OCI-LY7 (cell line): ENCODE measurements around the gene GRIK2.

Experiments
- EZH2phosphoT487 ChIP-seq: fragments of 200-600 bp; sonication (generic); IDR thresholded peaks from 2 replicates; pipeline ENCODE4 v1.6.1; 2018; ENCODE audit warnings: low read depth, borderline replicate concordance, mild to moderate bottlenecking, mixed run types, antibody characterized with exemption, low read length, moderate library complexity, mixed read lengths
- TF ChIP-seq, protein P1 (sequence below): fragments of 200-600 bp; sonication (generic); conservative IDR thresholded peaks from 2 replicates; pipeline ENCODE4 v1.5.1; 2014; ENCODE audit warnings: mild to moderate bottlenecking, antibody characterized with exemption, low read length, moderate library complexity, mixed read lengths

DNA sequence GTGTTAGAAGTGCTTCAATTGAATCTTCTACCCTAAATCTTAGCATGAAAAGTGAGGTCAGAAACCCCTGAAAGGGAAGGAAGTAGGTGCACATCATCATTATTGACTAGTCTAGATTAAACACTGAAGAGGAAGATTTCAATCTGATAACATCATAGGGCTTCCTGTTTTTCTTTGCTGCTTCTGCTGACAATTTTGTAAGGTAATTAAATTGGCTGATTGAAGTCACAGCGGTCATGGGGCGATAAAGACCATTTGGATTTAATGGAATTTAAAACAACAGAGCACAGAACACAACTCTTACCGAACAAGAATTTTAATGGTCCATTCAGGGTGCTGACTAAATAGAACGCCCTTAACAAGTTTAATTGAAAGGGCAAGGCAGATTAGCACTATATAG lies 11.3 kb downstream of the GRIK2 start:
- TF ChIP-seq, protein P1, sequence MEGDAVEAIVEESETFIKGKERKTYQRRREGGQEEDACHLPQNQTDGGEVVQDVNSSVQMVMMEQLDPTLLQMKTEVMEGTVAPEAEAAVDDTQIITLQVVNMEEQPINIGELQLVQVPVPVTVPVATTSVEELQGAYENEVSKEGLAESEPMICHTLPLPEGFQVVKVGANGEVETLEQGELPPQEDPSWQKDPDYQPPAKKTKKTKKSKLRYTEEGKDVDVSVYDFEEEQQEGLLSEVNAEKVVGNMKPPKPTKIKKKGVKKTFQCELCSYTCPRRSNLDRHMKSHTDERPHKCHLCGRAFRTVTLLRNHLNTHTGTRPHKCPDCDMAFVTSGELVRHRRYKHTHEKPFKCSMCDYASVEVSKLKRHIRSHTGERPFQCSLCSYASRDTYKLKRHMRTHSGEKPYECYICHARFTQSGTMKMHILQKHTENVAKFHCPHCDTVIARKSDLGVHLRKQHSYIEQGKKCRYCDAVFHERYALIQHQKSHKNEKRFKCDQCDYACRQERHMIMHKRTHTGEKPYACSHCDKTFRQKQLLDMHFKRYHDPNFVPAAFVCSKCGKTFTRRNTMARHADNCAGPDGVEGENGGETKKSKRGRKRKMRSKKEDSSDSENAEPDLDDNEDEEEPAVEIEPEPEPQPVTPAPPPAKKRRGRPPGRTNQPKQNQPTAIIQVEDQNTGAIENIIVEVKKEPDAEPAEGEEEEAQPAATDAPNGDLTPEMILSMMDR = no peak
- no peak for TF ChIP-seq EZH2phosphoT487
